Parathyroid adenoma (tissue), 2 donors: ENCODE results near the gene GAPDH.

Experiments
- H2AFZ ChIP-seq: fragments of 300-600 bp; sonication (generic); one replicate; pipeline ENCODE4 v1.7.0; 2017; ENCODE audit warnings: antibody characterized with exemption, mild to moderate bottlenecking
- H3K27ac ChIP-seq: fragments of 300-600 bp; sonication (generic); one replicate; pipeline ENCODE4 v1.7.0; 2017
- H3K27me3 ChIP-seq: fragments of 300-600 bp; sonication (generic); one replicate; pipeline ENCODE4 v1.7.0; 2017; ENCODE audit warnings: low read length; ENCODE audit not compliant: control insufficient read depth, insufficient read depth
- H3K36me3 ChIP-seq: fragments of 300-600 bp; sonication (generic); one replicate; pipeline ENCODE4 v1.7.0; 2017; ENCODE audit warnings: low read length; ENCODE audit not compliant: control insufficient read depth, insufficient read depth
- H3K4me1 ChIP-seq: fragments of 300-600 bp; sonication (generic); one replicate; pipeline ENCODE4 v1.7.0; 2017; ENCODE audit warnings: control low read depth
- H3K4me2 ChIP-seq: fragments of 300-600 bp; sonication (generic); one replicate; pipeline ENCODE4 v1.7.0; 2017; ENCODE audit warnings: low read length
- H3K4me3 ChIP-seq: fragments of 300-600 bp; sonication (generic); one replicate; pipeline ENCODE4 v1.7.0; 2017; ENCODE audit warnings: low read depth, low read length
- H3K79me2 ChIP-seq: fragments of 300-600 bp; sonication (generic); one replicate; pipeline ENCODE4 v1.7.0; 2017; ENCODE audit warnings: control low read depth
- H3K9ac ChIP-seq: fragments of 300-600 bp; sonication (generic); one replicate; pipeline ENCODE4 v1.7.0; 2017; ENCODE audit warnings: mild to moderate bottlenecking
- H3K9me3 ChIP-seq: fragments of 300-600 bp; sonication (generic); one replicate; pipeline ENCODE4 v1.7.0; 2017; ENCODE audit warnings: low read length; ENCODE audit not compliant: control insufficient read depth
- CTCF ChIP-seq: fragments of 300-600 bp; sonication (generic); IDR thresholded peaks from one replicate; pipeline ENCODE4 v1.7.0; 2017; ENCODE audit warnings: antibody characterized with exemption, mild to moderate bottlenecking
- donor health status: primary hyperparathyroidism.

The GAPDH gene

GRCh38 chr12:6532927-6533652 is 1.2 kb upstream of the GAPDH start:
- Histone ChIP-seq H3K9ac (peak overlapping the region; percentile 33), H2AFZ (peak overlapping the region; percentile 78)

GRCh38 chr12:6533653-6533922 is 729 bp upstream of the GAPDH start:
- no peaks in the 10 kb centered on the region for H3K36me3 ChIP-seq

More at GRCh38 chr12:6532927-6533652, 1.2 kb upstream of the GAPDH start:
- Histone ChIP-seq H3K4me3 (peak overlapping the region; percentile 96), H3K9me3 (no peaks in the 10 kb centered on the region), H3K79me2 (peaks cover 8% of the 10 kb centered on the region), H3K4me1 (peaks cover 20% of the 10 kb centered on the region), H3K27ac (peak overlapping the region; percentile 93), H3K36me3 (no peaks in the 10 kb centered on the region), H3K4me2 (peak overlapping the region; percentile 99), H3K27me3 (no peaks in the 10 kb centered on the region)
- TF ChIP-seq CTCF: no peak

DNA sequence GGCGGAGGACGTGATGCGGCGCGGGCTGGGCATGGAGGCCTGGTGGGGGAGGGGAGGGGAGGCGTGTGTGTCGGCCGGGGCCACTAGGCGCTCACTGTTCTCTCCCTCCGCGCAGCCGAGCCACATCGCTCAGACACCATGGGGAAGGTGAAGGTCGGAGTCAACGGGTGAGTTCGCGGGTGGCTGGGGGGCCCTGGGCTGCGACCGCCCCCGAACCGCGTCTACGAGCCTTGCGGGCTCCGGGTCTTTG is 303 bp downstream of the GAPDH start:
- Histone ChIP-seq H3K4me1 (peaks cover 17% of the 10 kb centered on the region), H3K36me3 (no peaks in the 10 kb centered on the region)

More at GRCh38 chr12:6533653-6533922, 729 bp upstream of the GAPDH start:
- Histone ChIP-seq H3K4me3 (peak overlapping the region; percentile 96), H3K4me2 (peak overlapping the region; percentile 99), H3K79me2 (peaks cover 8% of the 10 kb centered on the region), H3K4me1 (peaks cover 20% of the 10 kb centered on the region), H3K27ac (peak overlapping the region; percentile 93), H3K9me3 (no peaks in the 10 kb centered on the region), H2AFZ (peak overlapping the region; percentile 78), H3K27me3 (no peaks in the 10 kb centered on the region), H3K9ac (peak overlapping the region; percentile 17)
- TF ChIP-seq CTCF: no peak

DNA sequence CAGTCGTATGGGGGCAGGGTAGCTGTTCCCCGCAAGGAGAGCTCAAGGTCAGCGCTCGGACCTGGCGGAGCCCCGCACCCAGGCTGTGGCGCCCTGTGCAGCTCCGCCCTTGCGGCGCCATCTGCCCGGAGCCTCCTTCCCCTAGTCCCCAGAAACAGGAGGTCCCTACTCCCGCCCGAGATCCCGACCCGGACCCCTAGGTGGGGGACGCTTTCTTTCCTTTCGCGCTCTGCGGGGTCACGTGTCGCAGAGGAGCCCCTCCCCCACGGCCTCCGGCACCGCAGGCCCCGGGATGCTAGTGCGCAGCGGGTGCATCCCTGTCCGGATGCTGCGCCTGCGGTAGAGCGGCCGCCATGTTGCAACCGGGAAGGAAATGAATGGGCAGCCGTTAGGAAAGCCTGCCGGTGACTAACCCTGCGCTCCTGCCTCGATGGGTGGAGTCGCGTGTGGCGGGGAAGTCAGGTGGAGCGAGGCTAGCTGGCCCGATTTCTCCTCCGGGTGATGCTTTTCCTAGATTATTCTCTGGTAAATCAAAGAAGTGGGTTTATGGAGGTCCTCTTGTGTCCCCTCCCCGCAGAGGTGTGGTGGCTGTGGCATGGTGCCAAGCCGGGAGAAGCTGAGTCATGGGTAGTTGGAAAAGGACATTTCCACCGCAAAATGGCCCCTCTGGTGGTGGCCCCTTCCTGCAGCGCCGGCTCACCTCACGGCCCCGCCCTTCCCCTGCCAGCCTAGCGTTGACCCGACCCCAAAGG is 804 bp downstream of the GAPDH start:
- H3K36me3 ChIP-seq: no peaks in the 10 kb centered on the region
- H3K4me1 ChIP-seq: peaks cover 17% of the 10 kb centered on the region
- no peak for TF ChIP-seq CTCF
- peak overlapping the region; percentile 93 for H3K27ac ChIP-seq
- peak overlapping the region; percentile 59 for H3K9ac ChIP-seq
- H3K79me2 ChIP-seq: peaks cover 6% of the 10 kb centered on the region
- H2AFZ ChIP-seq: peak overlapping the region; percentile 3
- peak overlapping the region; percentile 96 for H3K4me3 ChIP-seq
- no peaks in the 10 kb centered on the region for H3K27me3 ChIP-seq
- H3K9me3 ChIP-seq: no peaks in the 10 kb centered on the region
- H3K4me2 ChIP-seq: peak overlapping the region; percentile 99

More for the DNA sequence above, 303 bp downstream of the GAPDH start:
- Histone ChIP-seq H3K9ac (peak overlapping the region; percentile 59), H3K4me3 (peak overlapping the region; percentile 96), H3K27ac (peak overlapping the region; percentile 93), H2AFZ (peak overlapping the region; percentile 78), H3K4me2 (peak overlapping the region; percentile 99), H3K27me3 (no peaks in the 10 kb centered on the region), H3K9me3 (no peaks in the 10 kb centered on the region), H3K79me2 (peaks cover 6% of the 10 kb centered on the region)
- no peak for TF ChIP-seq CTCF

- Histone ChIP-seq H3K4me2 (peak overlapping the region; percentile 99), H3K27me3 (no peaks in the 10 kb centered on the region), H3K9me3 (no peaks in the 10 kb centered on the region), H3K27ac (peak overlapping the region; percentile 93), H3K4me3 (peak overlapping the region; percentile 96), H3K9ac (no peak overlapping the region), H3K4me1 (peaks cover 19% of the 10 kb centered on the region), H2AFZ (no peak overlapping the region), H3K79me2 (peaks cover 6% of the 10 kb centered on the region), H3K36me3 (no peaks in the 10 kb centered on the region)
- no peak for TF ChIP-seq CTCF
Measured at GRCh38 chr12:6535697-6535946, 1.3 kb downstream of the GAPDH start.
